Activated naive CD4-positive, alpha-beta T cell treated with anti-CD3 and anti-CD28 coated beads, Interleukin-2, amount 10 ng/mL, durations not matched to agents 7 days and 5 days (primary cell): Measurements from ENCODE around the gene KRTAP2-1.
"Not testable (repeated sequence)": the region's sequence is repeated elsewhere in the genome, so short reads cannot be mapped to it uniquely, and the experiment has no call there.

Experiments used
- CTCF ChIA-PET: fragments of 350-600 bp; sonication (Branson Sonifier 250); formaldehyde crosslinking; loops from one replicate; lab custom pipeline; 2021; ENCODE audit warnings: antibody characterized with exemption; lab: Charles Lee
- DNase-seq: peaks from one replicate; pipeline ENCODE4 v3.0.0-alpha.2; 2020
- H3K27ac Mint-ChIP-seq: one replicate; pipeline ENCODE4 v1.8.0; 2021; ENCODE audit warnings: mild to moderate bottlenecking, moderate library complexity, mixed read lengths
- H3K27me3 Mint-ChIP-seq: one replicate; pipeline ENCODE4 v1.8.0; 2021; ENCODE audit warnings: mild to moderate bottlenecking, mixed read lengths
- H3K36me3 Mint-ChIP-seq: one replicate; pipeline ENCODE4 v1.8.0; 2021; ENCODE audit warnings: mixed read lengths
- H3K4me1 Mint-ChIP-seq: one replicate; pipeline ENCODE4 v1.8.0; 2021; ENCODE audit warnings: mixed read lengths
- H3K4me3 Mint-ChIP-seq: one replicate; pipeline ENCODE4 v1.8.0; 2021; ENCODE audit warnings: mild to moderate bottlenecking, moderate library complexity, mixed read lengths
- H3K9me3 Mint-ChIP-seq: one replicate; pipeline ENCODE4 v1.8.0; 2021; ENCODE audit warnings: mixed read lengths

KRTAP2-1 gene

GRCh38 chr17:41046735-41047465, at the start of gene KRTAP2-1:
KRTAP2-1 (minus strand) TSS chr17:41047316; CDS start chr17:41047267, 49 bp downstream.
- H3K36me3 Mint-ChIP-seq, H3K4me3 Mint-ChIP-seq: not testable (repeated sequence)

GRCh38 chr17:41096055-41096454, 48.9 kb upstream of the KRTAP2-1 start:
- no peak for DNase-seq
- Mint-ChIP-seq H3K36me3 (no peaks in the 10 kb centered on the region), H3K4me1 (no peaks in the 10 kb centered on the region), H3K27me3 (peaks cover 12% of the 10 kb centered on the region), H3K27ac (no peak overlapping the region), H3K9me3 (peaks cover 3% of the 10 kb centered on the region), H3K4me3 (no peak overlapping the region)
- CTCF ChIA-PET = no interaction called here

More at GRCh38 chr17:41046735-41047465, at the start of gene KRTAP2-1:
- not testable (repeated sequence) for H3K4me1 Mint-ChIP-seq, H3K9me3 Mint-ChIP-seq, DNase-seq, H3K27ac Mint-ChIP-seq
- CTCF ChIA-PET = interaction anchor here (1.0 kb wide), 1 partner anchor 12 kb away, joined by 4 read pairs; no protein-coding TSS in a partner anchor
- peaks cover 36% of the 10 kb centered on the region for H3K27me3 Mint-ChIP-seq

- H3K4me1 Mint-ChIP-seq, CTCF ChIA-PET, H3K36me3 Mint-ChIP-seq, DNase-seq, H3K4me3 Mint-ChIP-seq, H3K27ac Mint-ChIP-seq, H3K9me3 Mint-ChIP-seq: not testable (repeated sequence)
- H3K27me3 Mint-ChIP-seq = peaks cover 11% of the 10 kb centered on the region
These were observed 41.7 kb upstream of the KRTAP2-1 start for GRCh38 chr17:41088760-41089352.

GRCh38 chr17:41084100-41084856, 37.2 kb upstream of the KRTAP2-1 start, which contains the start of gene KRTAP4-7:
KRTAP4-7 (plus strand) TSS chr17:41084150; CDS start chr17:41084207, 57 bp downstream.
- H3K36me3 Mint-ChIP-seq, CTCF ChIA-PET, H3K27ac Mint-ChIP-seq, H3K9me3 Mint-ChIP-seq, H3K4me3 Mint-ChIP-seq, H3K4me1 Mint-ChIP-seq, H3K27me3 Mint-ChIP-seq, DNase-seq: not testable (repeated sequence)

GRCh38 chr17:41083427-41083826, 36.3 kb upstream of the KRTAP2-1 start:
- H3K36me3 Mint-ChIP-seq, H3K27me3 Mint-ChIP-seq, H3K4me3 Mint-ChIP-seq, H3K9me3 Mint-ChIP-seq, H3K4me1 Mint-ChIP-seq, DNase-seq, H3K27ac Mint-ChIP-seq, CTCF ChIA-PET: not testable (repeated sequence)

- H3K4me3 Mint-ChIP-seq = no peak overlapping the region
- H3K4me1 Mint-ChIP-seq = no peaks in the 10 kb centered on the region
- no peak for DNase-seq
- peaks cover 4% of the 10 kb centered on the region for H3K27me3 Mint-ChIP-seq
- no peak overlapping the region for H3K27ac Mint-ChIP-seq
- H3K36me3 Mint-ChIP-seq = no peaks in the 10 kb centered on the region
- no peaks in the 10 kb centered on the region for H3K9me3 Mint-ChIP-seq
- CTCF ChIA-PET = no interaction called here
These were observed 35.5 kb upstream of the KRTAP2-1 start for GRCh38 chr17:41082626-41083025.

GRCh38 chr17:41076788-41077187, 29.7 kb upstream of the KRTAP2-1 start:
- Mint-ChIP-seq H3K4me3 (no peak overlapping the region), H3K9me3 (no peaks in the 10 kb centered on the region), H3K4me1 (no peaks in the 10 kb centered on the region), H3K27ac (no peak overlapping the region), H3K36me3 (no peaks in the 10 kb centered on the region), H3K27me3 (peaks cover 10% of the 10 kb centered on the region)
- CTCF ChIA-PET = no interaction called here
- DNase-seq = no peak

- H3K27ac Mint-ChIP-seq = no peak overlapping the region
- no peaks in the 10 kb centered on the region for H3K36me3 Mint-ChIP-seq
- H3K4me3 Mint-ChIP-seq = no peak overlapping the region
- H3K27me3 Mint-ChIP-seq = peaks cover 10% of the 10 kb centered on the region
- no peaks in the 10 kb centered on the region for H3K4me1 Mint-ChIP-seq
- no peak for DNase-seq
- no peaks in the 10 kb centered on the region for H3K9me3 Mint-ChIP-seq
- CTCF ChIA-PET = interaction anchor here (1.3 kb wide), 1 partner anchor 219 kb away, joined by 3 read pairs; no protein-coding TSS in a partner anchor
These were observed 26.6 kb upstream of the KRTAP2-1 start for GRCh38 chr17:41073676-41074075.

GRCh38 chr17:41071606-41072360, 24.7 kb upstream of the KRTAP2-1 start:
- no peak for DNase-seq
- H3K4me1 Mint-ChIP-seq = no peaks in the 10 kb centered on the region
- no peak overlapping the region for H3K27ac Mint-ChIP-seq
- no peak overlapping the region for H3K4me3 Mint-ChIP-seq
- peaks cover 8% of the 10 kb centered on the region for H3K27me3 Mint-ChIP-seq
- CTCF ChIA-PET = no interaction called here
- no peaks in the 10 kb centered on the region for H3K36me3 Mint-ChIP-seq
- H3K9me3 Mint-ChIP-seq = no peaks in the 10 kb centered on the region

GRCh38 chr17:41069031-41069430, 21.9 kb upstream of the KRTAP2-1 start:
- no peaks in the 10 kb centered on the region for H3K9me3 Mint-ChIP-seq
- no peak for DNase-seq
- CTCF ChIA-PET = interaction anchor here (0.9 kb wide), 1 partner anchor 10 kb away, joined by 3 read pairs; no protein-coding TSS in a partner anchor
- no peak overlapping the region for H3K4me3 Mint-ChIP-seq
- no peaks in the 10 kb centered on the region for H3K4me1 Mint-ChIP-seq
- H3K36me3 Mint-ChIP-seq = no peaks in the 10 kb centered on the region
- H3K27me3 Mint-ChIP-seq = no peaks in the 10 kb centered on the region
- H3K27ac Mint-ChIP-seq = no peak overlapping the region

- CTCF ChIA-PET = no interaction called here
- no peaks in the 10 kb centered on the region for H3K9me3 Mint-ChIP-seq
- H3K36me3 Mint-ChIP-seq = no peaks in the 10 kb centered on the region
- H3K4me3 Mint-ChIP-seq = no peak overlapping the region
- H3K27me3 Mint-ChIP-seq = peaks cover under 1% of the 10 kb centered on the region
- H3K4me1 Mint-ChIP-seq = no peaks in the 10 kb centered on the region
- no peak overlapping the region for H3K27ac Mint-ChIP-seq
- no peak for DNase-seq
These were observed 20.2 kb upstream of the KRTAP2-1 start for GRCh38 chr17:41067281-41067680.

GRCh38 chr17:41065829-41066624, 18.9 kb upstream of the KRTAP2-1 start, which contains the start of gene KRTAP2-4:
KRTAP2-4 (minus strand) TSS chr17:41065879; CDS start chr17:41065845, 34 bp downstream.
- no peaks in the 10 kb centered on the region for H3K4me1 Mint-ChIP-seq
- CTCF ChIA-PET = no interaction called here
- no peak for DNase-seq
- no peaks in the 10 kb centered on the region for H3K9me3 Mint-ChIP-seq
- H3K27ac Mint-ChIP-seq = no peak within 1 kb of the TSS
- H3K27me3 Mint-ChIP-seq = peaks cover 8% of the 10 kb centered on the region
- no peak within 1 kb of the TSS for H3K4me3 Mint-ChIP-seq
- no peaks in the 10 kb centered on the region for H3K36me3 Mint-ChIP-seq

- CTCF ChIA-PET, H3K36me3 Mint-ChIP-seq, DNase-seq, H3K4me1 Mint-ChIP-seq, H3K27ac Mint-ChIP-seq, H3K9me3 Mint-ChIP-seq, H3K4me3 Mint-ChIP-seq: not testable (repeated sequence)
- H3K27me3 Mint-ChIP-seq = peaks cover 11% of the 10 kb centered on the region
These were observed 18.0 kb upstream of the KRTAP2-1 start for GRCh38 chr17:41065016-41065689.
